Spleen (tissue), 7 donors: ENCODE results near the gene RAB11FIP4.

ENCODE experiments used
- CTCF ChIP-seq, 11 experiments: fragments of 200-600 bp in 7 of 11; fragments of 450-650 bp in 4 of 11; sonication (generic) in 4 of 11; IDR thresholded peaks in 8 of 11; conservative IDR thresholded peaks in 3 of 11; 1 replicate in 7 of 11; 2 replicates in 4 of 11; pipeline versions ENCODE4 v1.4.0 to v1.8.0; 2016 to 2021; ENCODE audit warnings: antibody characterized with exemption in 11 of 11, inconsistent platforms in 4 of 11, mild to moderate bottlenecking in 1 of 11
- POLR2A ChIP-seq, 3 donors: fragments of 450-650 bp; IDR thresholded peaks; one replicate each; pipeline ENCODE4 v1.5.1; 2017; ENCODE audit warnings: antibody characterized with exemption in 3 of 3, mild to moderate bottlenecking in 1 of 3
- donor health status: DM: no; HTN: no; CAD: no; lungs with moderate emphysema.
- donor health status: DM: no; HTN: no; CAD: no.
- donor health status: DM: no; HTN: no; CAD: no.

GRCh38 chr17:31431852-31432658 lies 40.6 kb downstream of the RAB11FIP4 start:
- TF ChIP-seq POLR2A (IDR thresholded peaks at IDR 0.05) = no peak
- TF ChIP-seq CTCF (IDR thresholded peaks at IDR 0.05 in 8 of 11, conservative IDR thresholded peaks at IDR 0.05 in 3 of 11) = no peak
